ENCODE measurements around the gene BCKDHB. TPM values are rescaled to one million over a fixed set of nuclear protein-coding genes. Genes with fewer than 3 reads are reported as not detected.

BCKDHB gene
- total and polyA plus RNA-seq, 2 experiments from 2014 or later: 32.1 to 42.7 TPM

DNA sequence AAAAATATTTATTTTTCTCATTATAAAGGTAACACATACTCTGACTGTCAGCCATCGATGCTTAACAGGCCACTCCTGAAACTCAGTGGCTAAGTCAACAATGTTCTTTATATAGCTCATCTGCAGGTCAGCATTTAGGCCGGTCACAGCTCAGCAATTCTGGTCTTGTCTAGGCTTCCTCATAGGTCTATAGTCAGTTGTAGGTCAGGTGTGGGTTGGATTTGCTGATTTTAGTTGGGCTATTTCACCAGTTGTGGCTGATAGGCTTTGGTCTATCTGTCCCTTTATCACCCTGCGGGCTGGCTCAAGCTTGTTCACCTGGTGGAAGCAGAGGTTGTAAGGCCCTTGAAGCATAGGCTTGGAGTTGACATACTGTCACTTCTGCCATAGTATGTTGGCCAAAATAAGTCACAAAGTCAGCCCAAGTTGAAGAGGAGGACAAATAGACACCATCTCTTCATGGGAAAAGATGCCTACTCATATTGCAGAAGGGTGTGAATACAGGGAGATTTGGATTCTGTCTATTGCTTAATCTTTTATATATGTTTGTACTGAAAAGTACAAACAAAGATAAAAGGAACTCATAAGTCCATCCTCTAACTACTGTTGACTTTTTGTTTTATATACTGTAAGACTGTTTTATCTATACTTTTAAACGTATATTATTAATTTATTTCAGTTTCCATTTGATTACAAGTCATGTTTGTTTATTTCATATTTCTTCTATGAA, 75.0 kb downstream of the BCKDHB start (continued):
- TF ChIP-seq, protein P1, sequence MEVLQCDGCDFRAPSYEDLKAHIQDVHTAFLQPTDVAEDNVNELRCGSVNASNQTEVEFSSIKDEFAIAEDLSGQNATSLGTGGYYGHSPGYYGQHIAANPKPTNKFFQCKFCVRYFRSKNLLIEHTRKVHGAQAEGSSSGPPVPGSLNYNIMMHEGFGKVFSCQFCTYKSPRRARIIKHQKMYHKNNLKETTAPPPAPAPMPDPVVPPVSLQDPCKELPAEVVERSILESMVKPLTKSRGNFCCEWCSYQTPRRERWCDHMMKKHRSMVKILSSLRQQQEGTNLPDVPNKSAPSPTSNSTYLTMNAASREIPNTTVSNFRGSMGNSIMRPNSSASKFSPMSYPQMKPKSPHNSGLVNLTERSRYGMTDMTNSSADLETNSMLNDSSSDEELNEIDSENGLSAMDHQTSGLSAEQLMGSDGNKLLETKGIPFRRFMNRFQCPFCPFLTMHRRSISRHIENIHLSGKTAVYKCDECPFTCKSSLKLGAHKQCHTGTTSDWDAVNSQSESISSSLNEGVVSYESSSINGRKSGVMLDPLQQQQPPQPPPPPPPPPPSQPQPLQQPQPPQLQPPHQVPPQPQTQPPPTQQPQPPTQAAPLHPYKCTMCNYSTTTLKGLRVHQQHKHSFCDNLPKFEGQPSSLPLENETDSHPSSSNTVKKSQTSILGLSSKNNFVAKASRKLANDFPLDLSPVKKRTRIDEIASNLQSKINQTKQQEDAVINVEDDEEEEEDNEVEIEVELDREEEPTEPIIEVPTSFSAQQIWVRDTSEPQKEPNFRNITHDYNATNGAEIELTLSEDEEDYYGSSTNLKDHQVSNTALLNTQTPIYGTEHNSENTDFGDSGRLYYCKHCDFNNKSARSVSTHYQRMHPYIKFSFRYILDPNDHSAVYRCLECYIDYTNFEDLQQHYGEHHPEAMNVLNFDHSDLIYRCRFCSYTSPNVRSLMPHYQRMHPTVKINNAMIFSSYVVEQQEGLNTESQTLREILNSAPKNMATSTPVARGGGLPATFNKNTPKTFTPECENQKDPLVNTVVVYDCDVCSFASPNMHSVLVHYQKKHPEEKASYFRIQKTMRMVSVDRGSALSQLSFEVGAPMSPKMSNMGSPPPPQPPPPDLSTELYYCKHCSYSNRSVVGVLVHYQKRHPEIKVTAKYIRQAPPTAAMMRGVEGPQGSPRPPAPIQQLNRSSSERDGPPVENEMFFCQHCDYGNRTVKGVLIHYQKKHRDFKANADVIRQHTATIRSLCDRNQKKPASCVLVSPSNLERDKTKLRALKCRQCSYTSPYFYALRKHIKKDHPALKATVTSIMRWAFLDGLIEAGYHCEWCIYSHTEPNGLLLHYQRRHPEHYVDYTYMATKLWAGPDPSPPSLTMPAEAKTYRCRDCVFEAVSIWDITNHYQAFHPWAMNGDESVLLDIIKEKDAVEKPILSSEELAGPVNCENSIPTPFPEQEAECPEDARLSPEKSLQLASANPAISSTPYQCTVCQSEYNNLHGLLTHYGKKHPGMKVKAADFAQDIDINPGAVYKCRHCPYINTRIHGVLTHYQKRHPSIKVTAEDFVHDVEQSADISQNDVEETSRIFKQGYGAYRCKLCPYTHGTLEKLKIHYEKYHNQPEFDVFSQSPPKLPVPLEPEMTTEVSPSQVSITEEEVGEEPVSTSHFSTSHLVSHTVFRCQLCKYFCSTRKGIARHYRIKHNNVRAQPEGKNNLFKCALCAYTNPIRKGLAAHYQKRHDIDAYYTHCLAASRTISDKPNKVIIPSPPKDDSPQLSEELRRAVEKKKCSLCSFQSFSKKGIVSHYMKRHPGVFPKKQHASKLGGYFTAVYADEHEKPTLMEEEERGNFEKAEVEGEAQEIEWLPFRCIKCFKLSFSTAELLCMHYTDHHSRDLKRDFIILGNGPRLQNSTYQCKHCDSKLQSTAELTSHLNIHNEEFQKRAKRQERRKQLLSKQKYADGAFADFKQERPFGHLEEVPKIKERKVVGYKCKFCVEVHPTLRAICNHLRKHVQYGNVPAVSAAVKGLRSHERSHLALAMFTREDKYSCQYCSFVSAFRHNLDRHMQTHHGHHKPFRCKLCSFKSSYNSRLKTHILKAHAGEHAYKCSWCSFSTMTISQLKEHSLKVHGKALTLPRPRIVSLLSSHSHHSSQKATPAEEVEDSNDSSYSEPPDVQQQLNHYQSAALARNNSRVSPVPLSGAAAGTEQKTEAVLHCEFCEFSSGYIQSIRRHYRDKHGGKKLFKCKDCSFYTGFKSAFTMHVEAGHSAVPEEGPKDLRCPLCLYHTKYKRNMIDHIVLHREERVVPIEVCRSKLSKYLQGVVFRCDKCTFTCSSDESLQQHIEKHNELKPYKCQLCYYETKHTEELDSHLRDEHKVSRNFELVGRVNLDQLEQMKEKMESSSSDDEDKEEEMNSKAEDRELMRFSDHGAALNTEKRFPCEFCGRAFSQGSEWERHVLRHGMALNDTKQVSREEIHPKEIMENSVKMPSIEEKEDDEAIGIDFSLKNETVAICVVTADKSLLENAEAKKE (CRISPR knock-in tag; IDR thresholded peaks at IDR 0.05): no peak
- TF ChIP-seq, protein P2, sequence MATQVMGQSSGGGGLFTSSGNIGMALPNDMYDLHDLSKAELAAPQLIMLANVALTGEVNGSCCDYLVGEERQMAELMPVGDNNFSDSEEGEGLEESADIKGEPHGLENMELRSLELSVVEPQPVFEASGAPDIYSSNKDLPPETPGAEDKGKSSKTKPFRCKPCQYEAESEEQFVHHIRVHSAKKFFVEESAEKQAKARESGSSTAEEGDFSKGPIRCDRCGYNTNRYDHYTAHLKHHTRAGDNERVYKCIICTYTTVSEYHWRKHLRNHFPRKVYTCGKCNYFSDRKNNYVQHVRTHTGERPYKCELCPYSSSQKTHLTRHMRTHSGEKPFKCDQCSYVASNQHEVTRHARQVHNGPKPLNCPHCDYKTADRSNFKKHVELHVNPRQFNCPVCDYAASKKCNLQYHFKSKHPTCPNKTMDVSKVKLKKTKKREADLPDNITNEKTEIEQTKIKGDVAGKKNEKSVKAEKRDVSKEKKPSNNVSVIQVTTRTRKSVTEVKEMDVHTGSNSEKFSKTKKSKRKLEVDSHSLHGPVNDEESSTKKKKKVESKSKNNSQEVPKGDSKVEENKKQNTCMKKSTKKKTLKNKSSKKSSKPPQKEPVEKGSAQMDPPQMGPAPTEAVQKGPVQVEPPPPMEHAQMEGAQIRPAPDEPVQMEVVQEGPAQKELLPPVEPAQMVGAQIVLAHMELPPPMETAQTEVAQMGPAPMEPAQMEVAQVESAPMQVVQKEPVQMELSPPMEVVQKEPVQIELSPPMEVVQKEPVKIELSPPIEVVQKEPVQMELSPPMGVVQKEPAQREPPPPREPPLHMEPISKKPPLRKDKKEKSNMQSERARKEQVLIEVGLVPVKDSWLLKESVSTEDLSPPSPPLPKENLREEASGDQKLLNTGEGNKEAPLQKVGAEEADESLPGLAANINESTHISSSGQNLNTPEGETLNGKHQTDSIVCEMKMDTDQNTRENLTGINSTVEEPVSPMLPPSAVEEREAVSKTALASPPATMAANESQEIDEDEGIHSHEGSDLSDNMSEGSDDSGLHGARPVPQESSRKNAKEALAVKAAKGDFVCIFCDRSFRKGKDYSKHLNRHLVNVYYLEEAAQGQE (IDR thresholded peaks at IDR 0.05; ENCODE audit: unreplicated experiment): no peak
- TF ChIP-seq STAT1 (IDR thresholded peaks at IDR 0.05; ENCODE audit: unreplicated experiment): no peak

DNA sequence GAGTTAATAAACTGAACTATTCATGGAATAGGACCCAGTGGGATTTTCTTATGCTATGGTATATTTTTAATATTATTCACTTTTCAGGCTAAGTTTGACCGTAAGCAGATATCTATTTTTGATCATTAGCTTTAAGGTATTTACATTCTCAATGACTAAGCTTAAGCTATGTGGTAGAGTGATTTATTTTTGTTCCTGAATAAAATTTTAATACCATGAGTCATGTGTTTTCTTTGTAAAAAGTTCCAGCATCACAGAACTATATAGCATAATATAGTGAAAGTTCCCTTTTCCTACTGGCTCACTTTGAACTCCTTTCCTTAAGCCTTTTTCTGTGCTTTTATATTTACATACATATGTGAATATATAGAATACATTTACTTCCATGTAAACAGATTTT, 75.8 kb downstream of the BCKDHB start:
- no peak overlapping the region for H3K4me3 Mint-ChIP-seq
- no peaks in the 10 kb centered on the region for H3K36me3 ChIP-seq (ENCODE audit: insufficient read depth)
- no peak for ATAC-seq
- no peak overlapping the region for H3K4me2 ChIP-seq
- DNase-seq (ENCODE audit: low spot score): no peak
- peaks cover 15% of the 10 kb centered on the region for H3K4me1 Mint-ChIP-seq
- no peaks in the 10 kb centered on the region for H3F3A ChIP-seq (replicated peaks; ENCODE audit: low read depth)
- no peak overlapping the region for H2AFZ ChIP-seq
- no peaks in the 10 kb centered on the region for H3K9me2 ChIP-seq (ENCODE audit: insufficient read depth)
- H3K36me3 Mint-ChIP-seq (ENCODE audit: low read depth): no peaks in the 10 kb centered on the region
- no peak overlapping the region for H3K4me3 ChIP-seq
- no peaks in the 10 kb centered on the region for H3K9me3 Mint-ChIP-seq
- no peaks in the 10 kb centered on the region for H3K27me3 ChIP-seq (ENCODE audit: insufficient read depth)
- H3K27ac Mint-ChIP-seq: no peak overlapping the region
- no peaks in the 10 kb centered on the region for H4K20me1 ChIP-seq (replicated peaks; ENCODE audit: insufficient read depth)
- H3K27ac ChIP-seq (ENCODE audit: low read depth): no peak overlapping the region
- no peaks in the 10 kb centered on the region for H3K79me2 ChIP-seq (replicated peaks; ENCODE audit: insufficient read depth)
- H3K27me3 Mint-ChIP-seq (ENCODE audit: insufficient read depth, low read depth, poor library complexity): peaks cover 2% of the 10 kb centered on the region
- no peaks in the 10 kb centered on the region for H3K4me1 ChIP-seq (ENCODE audit: insufficient read depth)
- TF ChIP-seq, protein P1 (CRISPR knock-in tag; IDR thresholded peaks at IDR 0.05): no peak
